GM19239 (cell line): ENCODE measurements around the gene NOL11.
"Not testable (repeated sequence)": the region's sequence is repeated elsewhere in the genome, so short reads cannot be mapped to it uniquely, and the experiment has no call there.

Experiments used
- DNase-seq: peaks from one replicate; pipeline ENCODE4 v3.0.0; 2011; ENCODE audit warnings: low spot score; ENCODE audit not compliant: insufficient read length
- FAIRE-seq: peaks from 2 replicates; lab custom pipeline; 2011; peaks lifted over from hg19 to GRCh38; lab: Jason Lieb, UNC

Gene NOL11

GRCh38 chr17:67702861-67703260 lies 14.9 kb upstream of the NOL11 start:
- DNase-seq, FAIRE-seq: not testable (repeated sequence)

- FAIRE-seq (no peak), DNase-seq (no peak)
These were observed 10.3 kb upstream of the NOL11 start for GRCh38 chr17:67707442-67707841.

- no peak for FAIRE-seq
These were observed 9.4 kb upstream of the NOL11 start for GRCh38 chr17:67708378-67708777.

GRCh38 chr17:67711916-67712315 lies 5.8 kb upstream of the NOL11 start:
- DNase-seq (no peak), FAIRE-seq (no peak)

More at GRCh38 chr17:67708378-67708777, 9.4 kb upstream of the NOL11 start:
- DNase-seq, result no peak

- FAIRE-seq (no peak), DNase-seq (no peak)
These were observed 5.4 kb upstream of the NOL11 start for GRCh38 chr17:67712375-67712774.

GRCh38 chr17:67713169-67713568 lies 4.6 kb upstream of the NOL11 start:
- FAIRE-seq, result no peak
- no peak for DNase-seq

- DNase-seq, result no peak
- no peak for FAIRE-seq
These were observed 1.3 kb upstream of the NOL11 start for GRCh38 chr17:67716405-67716798.

- no peak for DNase-seq
- FAIRE-seq, result peak; percentile 28
These were observed 528 bp upstream of the NOL11 start for GRCh38 chr17:67717192-67717623.

- DNase-seq (no peak), FAIRE-seq (no peak)
These were observed 697 bp downstream of the NOL11 start for GRCh38 chr17:67718325-67718941.

GRCh38 chr17:67725373-67725791 lies 7.6 kb downstream of the NOL11 start:
- DNase-seq, result no peak
- FAIRE-seq, result no peak

GRCh38 chr17:67725807-67726206 lies 8.1 kb downstream of the NOL11 start:
- no peak for FAIRE-seq

GRCh38 chr17:67727152-67728039 lies 9.7 kb downstream of the NOL11 start:
- not testable (repeated sequence) for FAIRE-seq, DNase-seq

More at GRCh38 chr17:67725807-67726206, 8.1 kb downstream of the NOL11 start:
- DNase-seq, result no peak

- DNase-seq (no peak), FAIRE-seq (no peak)
These were observed 12.2 kb downstream of the NOL11 start for GRCh38 chr17:67729903-67730302.

GRCh38 chr17:67730731-67731130 lies 13.0 kb downstream of the NOL11 start:
- no peak for DNase-seq

GRCh38 chr17:67733449-67733848 lies 15.7 kb downstream of the NOL11 start:
- FAIRE-seq (no peak), DNase-seq (no peak)

More at GRCh38 chr17:67730731-67731130, 13.0 kb downstream of the NOL11 start:
- peak; percentile 37 for FAIRE-seq

- no peak for DNase-seq
- FAIRE-seq, result no peak
These were observed 19.4 kb downstream of the NOL11 start for GRCh38 chr17:67737145-67737544.

GRCh38 chr17:67742025-67742424 lies 24.3 kb downstream of the NOL11 start:
- FAIRE-seq (no peak), DNase-seq (no peak)

- no peak for DNase-seq
- FAIRE-seq, result no peak
These were observed 29.2 kb downstream of the NOL11 start for GRCh38 chr17:67746704-67747571.

GRCh38 chr17:67747681-67748235 lies 30.0 kb downstream of the NOL11 start:
- no peak for DNase-seq
- FAIRE-seq, result no peak

GRCh38 chr17:67750067-67750466 lies 32.3 kb downstream of the NOL11 start:
- no peak for DNase-seq
- FAIRE-seq, result no peak
